ENCODE data around the gene CTXN2. TPM values are rescaled to one million over a fixed set of nuclear protein-coding genes. Genes with fewer than 3 reads are reported as not detected.

CTXN2 gene
- polyA plus RNA-seq, 1 of the 3 experiments (the other 2 are of a cell fraction): 0.02 TPM

DNA sequence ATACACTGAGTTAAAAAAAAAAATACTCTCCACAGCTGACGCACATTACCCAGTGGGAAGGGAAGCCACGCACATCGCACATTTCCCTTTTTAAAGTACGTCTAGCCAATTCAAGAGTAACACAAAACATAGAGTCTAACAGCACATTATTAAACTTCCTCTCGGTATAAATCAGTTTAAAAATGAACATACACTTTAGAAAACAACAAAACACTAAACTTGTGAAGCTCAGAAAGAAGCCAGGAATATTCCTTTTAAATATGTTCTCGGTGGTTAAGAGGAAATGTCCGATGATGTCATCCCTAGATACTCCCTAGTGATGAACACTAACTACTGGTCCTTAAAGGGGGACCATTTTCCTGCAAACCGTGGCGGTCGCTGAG is 14.1 kb upstream of the CTXN2 start:
- Histone ChIP-seq H2AFZ (ENCODE audit: low read depth) (peak overlapping the region; percentile 95), H3K4me3 (ENCODE audit: low read depth in 2 of 2, low read length in 1 of 2) (peak overlapping the region; percentile 61 to 82), H3K9ac (peak overlapping the region; percentile 89), H3F3A (replicated peaks; ENCODE audit: insufficient read depth) (peaks cover 3% of the 10 kb centered on the region), H3K4me1 (ENCODE audit: control insufficient read depth in 1 of 2, insufficient read depth in 2 of 2, low read depth in 1 of 2, low read length in 1 of 2) (peaks cover 5 to 8% of the 10 kb centered on the region in 2 experiments; a peak in 3 of 4 replicates), H3K4me2 (peak overlapping the region; percentile 74), H3K79me2 (ENCODE audit: insufficient read depth) (peaks cover 50% of the 10 kb centered on the region), H3K27ac (ENCODE audit: low read depth in 2 of 2, low read length in 1 of 2) (peak overlapping the region; percentile 74 to 93), H3K9me3 (0 out of 2 replicates have a peak, but pooled peaks cover 3% of the 10 kb centered on the region), H3K27me3 (ENCODE audit: insufficient read depth) (no peaks in the 10 kb centered on the region), H3K9me2 (no peaks in the 10 kb centered on the region), H3K36me3 (replicated peaks in 1 of 2; ENCODE audit: control insufficient read depth in 1 of 2, insufficient read depth in 2 of 2, low read length in 1 of 2) (peaks cover 9 to 11% of the 10 kb centered on the region in 2 experiments), H4K20me1 (ENCODE audit: insufficient read depth) (no peaks in the 10 kb centered on the region)
- DNase-seq: peak; percentile 11
- WGBS (ENCODE audit: low lambda C conversion rate): under 1% methylated on average over 10 of the region's 10 CpGs
- ChIA-PET CTCF (interaction anchor here (0.8 to 1.2 kb wide), 2 partner anchors 78 to 108 kb away, joined by 3 to 4 read pairs; no protein-coding TSS in a partner anchor), POLR2A (interaction anchor here (0.7 kb wide), 1 partner anchor 11 kb away, joined by 3 read pairs; no protein-coding TSS in a partner anchor)
- TF ChIP-seq MXI1 (IDR thresholded peaks at IDR 0.05; ENCODE audit: low read depth, low read length) (peak; percentile 60; the same call in 1 of the 2 replicates), CHD2 (IDR thresholded peaks at IDR 0.05; ENCODE audit: low read length, partially characterized antibody) (no peak), NRF1 (IDR thresholded peaks at IDR 0.05; ENCODE audit: low read depth, low read length) (no peak)

GRCh38 chr15:48177766-48178647 is 13.5 kb upstream of the CTXN2 start, which contains the start of gene MYEF2:
Gene MYEF2, minus strand, starts transcription at chr15:48178295. Its CDS starts 58 bp downstream, at chr15:48178237.
- H3K4me2 ChIP-seq: peak within 1 kb of the TSS; percentile 74
- 0 out of 2 replicates have a peak, but pooled peaks cover 3% of the 10 kb centered on the region for H3K9me3 ChIP-seq
- ChIA-PET CTCF (interaction anchor here (0.6 to 1.2 kb wide), 4 partner anchors 15 to 107 kb away, joined by 3 to 4 read pairs (median 3); no protein-coding TSS in a partner anchor), POLR2A (interaction anchor here (0.6 to 1.3 kb wide), 4 partner anchors 11 to 810 kb away, joined by 3 read pairs; partner anchors contain the start of gene SLC24A5)
- WGBS (ENCODE audit: low lambda C conversion rate): 10% methylated on average over 10 of the region's 71 CpGs
- no peaks in the 10 kb centered on the region for H4K20me1 ChIP-seq (ENCODE audit: insufficient read depth)
- peaks cover 44% of the 10 kb centered on the region for H3K79me2 ChIP-seq (ENCODE audit: insufficient read depth)
- H3K9ac ChIP-seq: peak within 1 kb of the TSS; percentile 89
- peak within 1 kb of the TSS; percentile 95 for H2AFZ ChIP-seq (ENCODE audit: low read depth)
- H3K27me3 ChIP-seq (ENCODE audit: insufficient read depth): no peaks in the 10 kb centered on the region
- no peaks in the 10 kb centered on the region for H3K9me2 ChIP-seq
- peaks cover 9 to 11% of the 10 kb centered on the region in 2 experiments for H3K36me3 ChIP-seq (replicated peaks in 1 of 2; ENCODE audit: control insufficient read depth in 1 of 2, insufficient read depth in 2 of 2, low read length in 1 of 2)
- DNase-seq: peak; percentile 94
- peak within 1 kb of the TSS; percentile 61 to 82 for H3K4me3 ChIP-seq (ENCODE audit: low read depth in 2 of 2, low read length in 1 of 2)
- H3F3A ChIP-seq (replicated peaks; ENCODE audit: insufficient read depth): peaks cover 3% of the 10 kb centered on the region
- peak within 1 kb of the TSS; percentile 74 to 93 for H3K27ac ChIP-seq (ENCODE audit: low read depth in 2 of 2, low read length in 1 of 2)
- peaks cover 5 to 8% of the 10 kb centered on the region in 2 experiments; a peak in 3 of 4 replicates for H3K4me1 ChIP-seq (ENCODE audit: control insufficient read depth in 1 of 2, insufficient read depth in 2 of 2, low read depth in 1 of 2, low read length in 1 of 2)
- TF ChIP-seq JUND (IDR thresholded peaks at IDR 0.05) (no peak), EZH2phosphoT487 (IDR thresholded peaks at IDR 0.05; ENCODE audit: borderline replicate concordance, low read depth) (no peak), RXRA (IDR thresholded peaks at IDR 0.05; ENCODE audit: borderline replicate concordance, low read depth) (no peak), ZBTB33 (IDR thresholded peaks at IDR 0.05; ENCODE audit: borderline replicate concordance, low read depth) (peak; percentile 97), TAF1 (IDR thresholded peaks at IDR 0.05; ENCODE audit: borderline replicate concordance, low read depth, low read length) (peak; percentile 66), ELF1 (IDR thresholded peaks at IDR 0.05) (no peak), SMC3 (IDR thresholded peaks at IDR 0.05; ENCODE audit: low read depth, low read length) (no peak), MAX (IDR thresholded peaks at IDR 0.05; ENCODE audit: low read depth) (peak; percentile 97), REST (IDR thresholded peaks at IDR 0.05; ENCODE audit: low read depth, low read length) (no peak; the same call in 1 of the 2 replicates), PBX3 (IDR thresholded peaks at IDR 0.05) (no peak), MEF2A (IDR thresholded peaks at IDR 0.05; ENCODE audit: borderline replicate concordance, low read depth) (no peak), RAD21 (IDR thresholded peaks at IDR 0.05; ENCODE audit: low read length) (no peak)
- TF ChIP-seq, protein P1, sequence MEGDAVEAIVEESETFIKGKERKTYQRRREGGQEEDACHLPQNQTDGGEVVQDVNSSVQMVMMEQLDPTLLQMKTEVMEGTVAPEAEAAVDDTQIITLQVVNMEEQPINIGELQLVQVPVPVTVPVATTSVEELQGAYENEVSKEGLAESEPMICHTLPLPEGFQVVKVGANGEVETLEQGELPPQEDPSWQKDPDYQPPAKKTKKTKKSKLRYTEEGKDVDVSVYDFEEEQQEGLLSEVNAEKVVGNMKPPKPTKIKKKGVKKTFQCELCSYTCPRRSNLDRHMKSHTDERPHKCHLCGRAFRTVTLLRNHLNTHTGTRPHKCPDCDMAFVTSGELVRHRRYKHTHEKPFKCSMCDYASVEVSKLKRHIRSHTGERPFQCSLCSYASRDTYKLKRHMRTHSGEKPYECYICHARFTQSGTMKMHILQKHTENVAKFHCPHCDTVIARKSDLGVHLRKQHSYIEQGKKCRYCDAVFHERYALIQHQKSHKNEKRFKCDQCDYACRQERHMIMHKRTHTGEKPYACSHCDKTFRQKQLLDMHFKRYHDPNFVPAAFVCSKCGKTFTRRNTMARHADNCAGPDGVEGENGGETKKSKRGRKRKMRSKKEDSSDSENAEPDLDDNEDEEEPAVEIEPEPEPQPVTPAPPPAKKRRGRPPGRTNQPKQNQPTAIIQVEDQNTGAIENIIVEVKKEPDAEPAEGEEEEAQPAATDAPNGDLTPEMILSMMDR (IDR thresholded peaks at IDR 0.05): no peak

All from SK-N-SH (cell line).